Hepatocyte (in vitro differentiated cells): ENCODE measurements around the gene FMO2. TPM values are rescaled to one million over a fixed set of nuclear protein-coding genes. Genes with fewer than 3 reads are reported as not detected.

Experiments used
- DNase-seq: peaks from one replicate; pipeline ENCODE4 v3.0.0-alpha.2; 2016; ENCODE audit warnings: low spot score
- H2AFZ ChIP-seq: fragments of 200-600 bp; sonication (generic); 2 replicates; pipeline ENCODE4 v1.6.0; 2016; ENCODE audit warnings: antibody characterized with exemption, mild to moderate bottlenecking
- H3K27ac ChIP-seq: fragments of 200-600 bp; sonication (generic); 2 replicates; pipeline ENCODE4 v1.5.1; 2016; ENCODE audit warnings: mild to moderate bottlenecking
- H3K27me3 ChIP-seq: fragments of 200-600 bp; sonication (generic); 2 replicates; pipeline ENCODE4 v1.6.1; 2016
- H3K36me3 ChIP-seq: fragments of 200-600 bp; sonication (generic); replicated peaks from 2 replicates; pipeline ENCODE4 v1.5.1; 2016; ENCODE audit warnings: low read depth; ENCODE audit not compliant: insufficient read depth
- H3K4me1 ChIP-seq: fragments of 200-600 bp; sonication (generic); 2 replicates; pipeline ENCODE4 v1.5.1; 2016; ENCODE audit warnings: mild to moderate bottlenecking, moderate library complexity; ENCODE audit not compliant: insufficient read depth
- H3K4me2 ChIP-seq: fragments of 200-600 bp; sonication (generic); 2 replicates; pipeline ENCODE4 v1.6.0; 2016
- H3K4me3 ChIP-seq: fragments of 200-600 bp; sonication (generic); 2 replicates; pipeline ENCODE4 v1.5.1; 2016; ENCODE audit warnings: mild to moderate bottlenecking
- H3K79me2 ChIP-seq: fragments of 200-600 bp; sonication (generic); 2 replicates; pipeline ENCODE4 v1.6.0; 2017; ENCODE audit warnings: mild to moderate bottlenecking
- H3K9me2 ChIP-seq: fragments of 200-600 bp; sonication (generic); replicated peaks from 2 replicates; pipeline ENCODE4 v1.6.0; 2017; ENCODE audit warnings: mild to moderate bottlenecking; ENCODE audit not compliant: insufficient read depth
- H3K9me3 ChIP-seq: fragments of 200-600 bp; sonication (generic); 2 replicates; pipeline ENCODE4 v1.5.1; 2016; ENCODE audit warnings: low read depth, mild to moderate bottlenecking
- H4K20me1 ChIP-seq: fragments of 200-600 bp; sonication (generic); 2 replicates; pipeline ENCODE4 v1.6.0; 2016; ENCODE audit warnings: mild to moderate bottlenecking; ENCODE audit not compliant: insufficient read depth, poor library complexity, severe bottlenecking
- CTCF ChIP-seq: fragments of 200-600 bp; sonication (generic); IDR thresholded peaks from 2 replicates; pipeline ENCODE4 v1.5.1; 2016; ENCODE audit warnings: antibody characterized with exemption, mild to moderate bottlenecking; ENCODE audit not compliant: poor library complexity
- EZH2 ChIP-seq: fragments of 200-600 bp; sonication (generic); IDR thresholded peaks from 2 replicates; pipeline ENCODE4 v1.6.1; 2016; ENCODE audit warnings: antibody characterized with exemption, mild to moderate bottlenecking, borderline replicate concordance
- EZH2phosphoT487 ChIP-seq: fragments of 200-600 bp; sonication (generic); IDR thresholded peaks from one replicate; pipeline ENCODE4 v1.6.1; 2018; ENCODE audit warnings: antibody characterized with exemption, mild to moderate bottlenecking, low read depth, moderate library complexity; ENCODE audit not compliant: unreplicated experiment, severe bottlenecking
- WGBS: methylation state at CpG from one replicate; pipeline ENCODE4 v1.1.6; 2016; ENCODE audit warnings: low lambda C conversion rate; ENCODE audit errors: missing lambda C conversion rate; 5-methylcytosine and 5-hydroxymethylcytosine counted together
- polyA plus RNA-seq: library from polyadenylated mRNA; unstranded; fragments of >200 nt; fragmentation: Nextera tagmentation; extraction: Ambion mirVana; gene quantifications from 2 replicates; pipeline ENCODE4 v1.2.1, GENCODE V29; 2016
- total RNA-seq: library from RNA; depleted of rRNA; stranded (reverse); fragments of >200 nt; gene quantifications from 2 replicates; pipeline ENCODE4 v1.2.3, GENCODE V29; 2014

Gene FMO2
- total and polyA plus RNA-seq, 2 experiments from 2014 or later = 0.70 TPM; not detected in 1

- TF ChIP-seq EZH2 (no peak), CTCF (no peak), EZH2phosphoT487 (no peak)
- H3K4me1 ChIP-seq = no peaks in the 10 kb centered on the region
These were observed 4.4 kb upstream of the FMO2 start for GRCh38 chr1:171180670-171181069.

DNA sequence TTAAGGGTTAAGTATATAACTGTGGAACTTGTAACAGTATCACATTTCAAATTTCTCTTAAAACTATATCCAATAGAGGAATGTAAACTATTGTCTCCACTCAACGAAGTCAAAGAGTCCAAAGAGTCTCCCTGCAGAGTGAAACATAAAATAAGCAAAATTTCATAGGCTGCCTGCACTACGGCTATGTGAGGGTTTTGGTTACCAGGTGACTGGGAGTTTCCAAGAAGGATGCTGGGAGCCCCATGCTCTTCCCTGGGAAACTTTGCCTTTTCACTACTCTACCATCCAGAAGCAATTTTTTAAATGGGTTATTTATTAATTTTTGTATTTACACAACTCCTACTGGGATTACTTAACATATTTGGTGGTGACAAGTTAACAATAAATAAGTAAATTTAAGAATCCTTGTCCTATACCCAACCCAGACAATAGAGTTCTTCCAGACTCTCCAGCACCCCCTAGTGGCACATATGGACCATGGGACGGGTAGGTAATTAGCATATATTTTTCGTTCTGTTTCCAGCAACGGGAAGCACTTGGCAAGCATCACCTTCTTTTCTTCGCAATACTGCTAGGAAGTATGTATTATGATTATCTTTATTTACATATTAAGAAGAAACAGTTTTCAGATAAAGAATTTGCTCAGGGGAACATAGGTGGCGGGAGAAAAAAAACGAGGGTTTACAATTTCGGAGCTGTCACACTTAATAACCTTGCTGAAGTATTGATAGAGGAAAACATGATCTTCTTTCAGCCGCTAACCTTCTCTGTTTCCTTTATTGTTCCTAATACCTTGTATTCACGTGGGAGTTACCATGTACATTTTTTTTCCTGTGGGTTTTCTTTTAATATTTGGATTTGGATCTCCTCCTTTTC is 3.5 kb downstream of the FMO2 start:
- Histone ChIP-seq H3K4me3 (no peak overlapping the region), H3K27me3 (no peaks in the 10 kb centered on the region), H3K27ac (no peak overlapping the region), H3K36me3 (no peaks in the 10 kb centered on the region), H3K9me3 (no peaks in the 10 kb centered on the region), H3K4me2 (no peak overlapping the region), H3K79me2 (no peaks in the 10 kb centered on the region), H2AFZ (no peak overlapping the region), H3K9me2 (no peaks in the 10 kb centered on the region), H3K4me1 (no peaks in the 10 kb centered on the region), H4K20me1 (no peaks in the 10 kb centered on the region)
- TF ChIP-seq CTCF = peak; percentile 60
- TF ChIP-seq EZH2phosphoT487 = no peak
- TF ChIP-seq EZH2 = no peak
- DNase-seq = peak; percentile 73
- 63% methylated on average over 11 of the region's 11 CpGs for WGBS

More at GRCh38 chr1:171180670-171181069, 4.4 kb upstream of the FMO2 start:
- Histone ChIP-seq H3K27me3 (no peaks in the 10 kb centered on the region), H3K4me2 (no peak overlapping the region), H3K4me3 (no peak overlapping the region), H2AFZ (no peak overlapping the region), H3K9me2 (no peaks in the 10 kb centered on the region), H4K20me1 (no peaks in the 10 kb centered on the region), H3K36me3 (no peaks in the 10 kb centered on the region), H3K9me3 (no peaks in the 10 kb centered on the region), H3K27ac (no peak overlapping the region), H3K79me2 (no peaks in the 10 kb centered on the region)
- DNase-seq = no peak
- 62% methylated on average over 2 of the region's 2 CpGs for WGBS

DNA sequence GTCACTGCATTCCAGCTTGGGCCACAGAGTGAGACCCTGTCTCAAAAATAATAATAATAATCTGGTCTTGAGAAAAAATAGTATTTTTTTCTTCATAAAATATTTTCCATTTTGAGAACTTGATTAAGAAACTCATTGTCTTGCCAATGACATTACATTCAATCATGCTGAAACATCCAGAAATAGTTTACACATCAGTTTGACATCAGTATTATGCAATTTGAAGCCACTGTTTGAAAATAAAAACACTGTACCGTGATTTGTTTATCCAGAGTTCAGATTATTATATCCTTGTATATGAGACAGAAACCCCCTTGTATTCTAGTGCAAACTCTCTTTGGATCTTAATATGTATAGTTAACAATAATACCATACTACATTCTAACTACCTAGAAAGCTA is 6.9 kb downstream of the FMO2 start:
- Histone ChIP-seq H3K27ac (no peak overlapping the region), H3K79me2 (no peaks in the 10 kb centered on the region), H3K9me3 (no peaks in the 10 kb centered on the region), H3K4me2 (no peak overlapping the region), H3K27me3 (no peaks in the 10 kb centered on the region), H3K4me3 (no peak overlapping the region), H3K36me3 (no peaks in the 10 kb centered on the region), H2AFZ (no peak overlapping the region), H4K20me1 (no peaks in the 10 kb centered on the region), H3K4me1 (no peaks in the 10 kb centered on the region), H3K9me2 (no peaks in the 10 kb centered on the region)
- 60% methylated on average over 1 of the region's 1 CpG for WGBS
- no peak for TF ChIP-seq CTCF
- TF ChIP-seq EZH2phosphoT487 = no peak
- no peak for TF ChIP-seq EZH2
- DNase-seq = no peak
